IgD-negative memory B cell (primary cell): ENCODE results near the gene TMEM243. TPM values are rescaled to one million over a fixed set of nuclear protein-coding genes. Genes with fewer than 3 reads are reported as not detected.
A peak's percentile ranks its signal among the peaks of the same experiment; 100 is the strongest.
"Not testable (repeated sequence)": the region's sequence is repeated elsewhere in the genome, so short reads cannot be mapped to it uniquely, and the experiment has no call there.

Source experiments
- H3K27ac Mint-ChIP-seq, 3 donors: one replicate each; pipeline ENCODE4 v1.8.0; 2020 to 2022; ENCODE audit warnings: mild to moderate bottlenecking in 3 of 3, mixed read lengths in 3 of 3, moderate library complexity in 1 of 3
- H3K27me3 Mint-ChIP-seq: one replicate; pipeline ENCODE4 v1.8.0; 2021; ENCODE audit warnings: mixed read lengths
- H3K36me3 Mint-ChIP-seq: one replicate; pipeline ENCODE4 v1.8.0; 2020; ENCODE audit warnings: mild to moderate bottlenecking, mixed read lengths
- H3K4me1 Mint-ChIP-seq, 3 donors: one replicate each; pipeline ENCODE4 v1.8.0; 2020 to 2022; ENCODE audit warnings: mixed read lengths in 3 of 3, mild to moderate bottlenecking in 1 of 3
- H3K4me3 Mint-ChIP-seq, 4 donors: one replicate each; pipeline ENCODE4 v1.8.0; 2020 to 2022; ENCODE audit warnings: mild to moderate bottlenecking in 4 of 4, mixed read lengths in 4 of 4, moderate library complexity in 3 of 4
- H3K9me3 Mint-ChIP-seq, 3 donors: one replicate each; pipeline ENCODE4 v1.8.0; 2020 to 2021; ENCODE audit warnings: mixed read lengths in 3 of 3, mild to moderate bottlenecking in 1 of 3
- polyA plus RNA-seq: library from polyadenylated mRNA; unstranded; fragments of 300-500 nt; fragmentation: Illumina TruSeq; gene quantifications from one replicate; pipeline ENCODE4 v1.2.3, GENCODE V29; 2021

The TMEM243 gene
- polyA plus RNA-seq, 1 donor from 2014 or later, result 125 TPM

DNA sequence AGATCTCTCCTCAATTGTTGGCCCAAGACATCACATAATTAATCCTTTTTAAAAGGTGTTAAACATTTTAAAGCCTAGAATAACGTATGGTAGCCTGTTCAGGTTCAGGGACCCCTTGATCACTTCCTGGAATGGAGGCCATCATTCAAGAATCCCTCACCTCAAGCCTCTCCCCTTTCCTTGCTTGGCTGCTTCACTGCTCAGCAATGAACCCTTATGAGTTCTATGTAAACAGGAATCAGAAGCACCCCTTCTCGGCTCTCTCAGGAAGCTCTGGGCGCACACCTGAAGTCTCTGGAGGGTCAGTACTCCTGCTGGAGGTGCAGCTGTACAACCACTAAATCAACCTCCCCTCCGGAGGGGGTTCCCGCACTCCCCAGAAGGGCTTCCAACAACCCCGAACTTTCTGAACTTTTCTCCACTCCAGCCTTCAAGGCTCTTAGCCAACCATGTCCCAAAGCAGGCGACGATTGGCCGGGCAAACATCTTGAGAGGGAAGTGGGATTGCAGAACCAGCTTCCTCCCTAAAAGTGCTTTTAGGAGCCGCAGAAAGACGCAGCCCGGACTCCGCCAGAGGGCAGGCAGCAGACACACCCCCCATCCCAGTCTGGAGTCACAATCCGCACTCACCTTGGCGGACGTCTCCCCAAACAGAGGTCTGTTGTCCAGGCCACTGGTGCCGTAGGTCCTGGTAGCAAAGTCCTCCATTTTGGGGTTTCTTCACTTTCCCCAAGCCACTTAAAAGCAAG, 562 bp downstream of the TMEM243 start:
- Mint-ChIP-seq H3K9me3 (no peaks in the 10 kb centered on the region), H3K27me3 (no peaks in the 10 kb centered on the region), H3K4me1 (peaks cover 23 to 39% (median 31%) of the 10 kb centered on the region in 3 donors), H3K36me3 (peaks cover 3% of the 10 kb centered on the region), H3K4me3 (peak overlapping the region; percentile 99 to 100 (median 99)), H3K27ac (peak overlapping the region; percentile 85 to 100 (median 99))

DNA sequence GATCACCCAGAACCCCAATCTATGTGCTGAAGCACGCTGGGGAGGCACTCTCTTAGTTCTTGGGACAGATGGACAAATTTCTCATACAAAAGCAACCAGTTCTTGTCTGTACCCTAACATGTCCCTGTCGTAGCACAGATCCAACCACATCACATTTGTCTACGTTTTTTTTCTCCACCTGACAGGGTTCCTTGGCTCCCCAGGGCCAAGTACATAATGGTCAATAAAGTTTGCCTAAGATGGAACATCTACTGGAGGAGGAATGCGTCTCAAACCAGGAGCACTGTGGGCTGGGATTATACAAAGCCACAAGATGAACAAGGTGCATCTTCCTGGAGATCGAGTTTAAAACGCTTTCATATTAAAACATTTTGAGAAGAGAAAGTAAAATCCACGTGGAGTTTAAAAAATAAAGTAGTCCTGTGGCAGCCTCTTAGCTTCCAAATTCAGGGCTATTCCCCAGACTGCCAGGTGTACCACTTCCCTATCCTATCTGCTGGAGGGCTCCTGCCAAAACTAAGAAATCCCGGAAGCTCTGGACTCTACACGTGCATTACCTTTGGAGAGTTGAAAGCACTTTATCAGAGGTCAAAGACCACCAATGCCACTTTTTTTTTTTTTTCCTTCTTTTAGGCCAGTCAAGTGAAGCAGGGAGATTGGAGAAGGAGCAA, 1.4 kb downstream of the TMEM243 start:
- Mint-ChIP-seq H3K27ac (peak overlapping the region; percentile 85 to 100 (median 99)), H3K27me3 (no peaks in the 10 kb centered on the region), H3K36me3 (peaks cover 3% of the 10 kb centered on the region), H3K9me3 (no peaks in the 10 kb centered on the region), H3K4me3 (peak overlapping the region; percentile 99 to 100 (median 99)), H3K4me1 (peaks cover 30 to 48% (median 39%) of the 10 kb centered on the region in 3 donors)

DNA sequence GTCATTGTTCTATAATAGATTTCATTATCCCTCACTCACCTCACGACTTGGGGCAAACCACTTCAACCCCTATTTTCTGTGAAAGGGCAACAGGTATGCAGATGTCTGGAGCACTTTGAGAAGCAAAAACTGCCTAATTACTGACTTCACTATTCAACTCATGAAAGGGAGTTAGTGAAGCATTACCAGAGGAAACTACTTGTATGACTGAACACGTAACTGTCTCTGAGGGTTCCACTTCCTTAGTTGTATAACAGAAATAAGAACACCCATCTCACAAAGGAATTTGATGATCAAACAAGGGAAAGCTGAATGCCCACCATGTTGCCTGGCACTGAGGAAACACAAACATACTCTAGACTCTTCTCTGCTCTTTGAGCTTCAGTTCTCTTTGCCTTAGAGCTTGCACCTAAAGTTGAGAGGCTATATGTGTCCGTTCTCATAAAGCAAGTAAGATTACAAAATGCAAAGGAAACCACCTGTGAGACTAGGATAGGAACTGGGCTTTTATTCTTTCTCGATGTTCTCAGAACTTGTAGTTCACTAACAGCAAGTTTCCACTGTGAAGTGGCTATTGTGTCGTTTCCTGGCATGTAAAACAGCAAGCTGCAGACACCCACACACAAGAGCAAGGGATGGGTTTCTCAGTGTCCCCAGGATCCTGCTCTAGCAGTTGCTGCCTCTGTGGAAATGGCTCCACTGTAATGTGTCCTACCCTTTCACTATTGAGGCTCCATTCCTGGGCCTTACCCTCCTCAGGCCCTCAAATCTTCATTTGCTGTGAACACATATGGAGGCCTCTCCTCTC, 2.6 kb downstream of the TMEM243 start:
- Mint-ChIP-seq H3K4me1 (peaks cover 42 to 60% (median 52%) of the 10 kb centered on the region in 3 donors), H3K4me3 (peak overlapping the region; percentile 79 to 99 (median 99)), H3K9me3 (no peaks in the 10 kb centered on the region), H3K36me3 (peaks cover 3% of the 10 kb centered on the region), H3K27ac (peak overlapping the region; percentile 85 to 100 (median 99)), H3K27me3 (peaks cover 1% of the 10 kb centered on the region)

DNA sequence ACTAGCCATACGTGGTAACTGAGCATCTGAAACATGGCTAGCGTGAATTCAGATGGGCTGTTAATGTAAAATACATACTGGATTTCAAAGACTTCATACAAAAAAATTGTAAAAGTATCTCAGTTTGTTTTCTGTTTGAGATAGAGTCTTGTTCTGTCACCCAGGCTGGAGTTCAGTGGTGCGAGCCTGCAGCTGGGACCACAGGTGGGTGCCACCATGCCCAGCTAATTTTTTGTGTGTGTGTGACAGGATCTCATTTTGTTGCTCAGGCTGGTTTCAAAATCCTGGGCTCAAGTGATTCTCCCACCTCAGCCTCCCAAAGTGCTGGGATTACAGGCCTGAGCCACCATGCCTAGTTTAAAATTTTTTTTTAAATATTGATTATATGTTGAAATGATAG, 4.5 kb downstream of the TMEM243 start:
- H3K4me3 Mint-ChIP-seq, result peak overlapping the region in 2 of 4 donors; percentile 18 to 68
- peaks cover 2% of the 10 kb centered on the region for H3K27me3 Mint-ChIP-seq
- peak overlapping the region in 2 of 3 donors; percentile 49 to 85 for H3K27ac Mint-ChIP-seq
- peaks cover 3% of the 10 kb centered on the region for H3K36me3 Mint-ChIP-seq
- H3K4me1 Mint-ChIP-seq, result peaks cover 46 to 65% (median 59%) of the 10 kb centered on the region in 3 donors
- H3K9me3 Mint-ChIP-seq, result no peaks in the 10 kb centered on the region

DNA sequence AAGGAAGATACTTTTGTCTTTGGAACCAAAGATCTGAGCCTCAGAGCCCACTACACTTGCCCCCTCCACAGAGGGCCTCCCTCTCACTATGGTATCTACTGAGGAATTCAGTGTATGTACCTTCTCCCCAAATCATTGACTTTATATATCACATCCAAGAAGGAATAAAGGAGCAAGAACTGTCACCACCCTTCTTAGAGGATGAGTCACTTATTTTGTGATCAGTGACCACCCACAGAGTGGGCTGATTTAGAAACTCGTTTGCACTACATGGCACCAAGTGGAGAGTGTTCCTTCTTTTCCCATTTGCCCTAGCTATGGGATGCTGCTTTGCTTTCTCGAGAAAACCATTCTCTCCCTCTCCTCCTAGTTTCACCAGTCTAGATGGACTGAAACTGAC, 5.7 kb downstream of the TMEM243 start:
- Mint-ChIP-seq H3K27me3 (peaks cover 3% of the 10 kb centered on the region), H3K4me1 (peaks cover 44 to 74% (median 65%) of the 10 kb centered on the region in 3 donors), H3K4me3 (peak overlapping the region; percentile 60 to 86 (median 70)), H3K9me3 (no peaks in the 10 kb centered on the region), H3K36me3 (peaks cover 2% of the 10 kb centered on the region), H3K27ac (peak overlapping the region; percentile 49 to 71 (median 50))

DNA sequence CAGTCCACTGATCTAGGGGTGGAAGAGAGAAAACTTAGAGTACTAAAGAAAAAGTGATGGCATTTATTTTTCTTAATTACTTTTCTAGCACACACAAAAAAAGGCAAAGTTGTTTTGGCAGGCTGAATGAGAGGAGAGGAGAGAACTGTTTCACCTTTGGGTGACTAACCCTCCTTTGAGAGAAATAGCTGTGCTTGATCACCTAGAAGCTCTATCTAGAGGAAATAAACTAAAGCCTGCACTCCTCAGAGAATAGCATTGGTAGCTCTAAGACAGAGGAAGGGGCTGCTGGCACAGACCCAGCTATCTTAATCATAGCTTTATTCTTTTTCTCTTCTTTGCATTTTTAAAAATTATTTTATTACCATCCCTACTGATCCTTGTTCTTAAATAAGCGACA, 6.3 kb downstream of the TMEM243 start:
- H3K36me3 Mint-ChIP-seq, result no peaks in the 10 kb centered on the region

DNA sequence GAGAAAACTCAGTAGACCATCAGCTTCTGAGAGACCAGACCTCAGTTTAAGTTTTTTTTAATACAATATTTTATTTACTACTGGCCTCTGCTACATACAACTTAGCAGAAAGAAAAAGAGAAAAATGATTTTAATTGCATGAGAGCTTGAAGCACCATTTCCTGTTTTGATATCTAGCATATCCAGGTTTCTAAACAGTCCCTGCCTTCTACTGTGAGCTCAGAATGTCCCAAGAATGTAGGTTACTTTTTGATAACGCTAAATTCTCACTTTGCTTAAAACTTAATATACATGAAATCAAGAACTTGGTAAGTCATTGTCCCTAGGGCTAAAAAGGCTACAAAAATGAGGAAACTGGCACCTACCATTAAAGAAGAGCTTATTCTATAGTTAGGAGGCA, 7.0 kb downstream of the TMEM243 start:
- H3K4me1 Mint-ChIP-seq, result peaks cover 54 to 78% (median 66%) of the 10 kb centered on the region in 3 donors
- peak overlapping the region; percentile 44 to 82 (median 74) for H3K4me3 Mint-ChIP-seq
- peak overlapping the region; percentile 65 to 93 (median 71) for H3K27ac Mint-ChIP-seq
- H3K36me3 Mint-ChIP-seq, result peaks cover 4% of the 10 kb centered on the region
- H3K27me3 Mint-ChIP-seq, result peaks cover 3% of the 10 kb centered on the region
- no peaks in the 10 kb centered on the region for H3K9me3 Mint-ChIP-seq

More for the DNA sequence above, 6.3 kb downstream of the TMEM243 start:
- Mint-ChIP-seq H3K4me1 (peaks cover 47 to 77% (median 68%) of the 10 kb centered on the region in 3 donors), H3K9me3 (no peaks in the 10 kb centered on the region), H3K27ac (peak overlapping the region in 1 of 3 donors; percentile 71), H3K27me3 (peaks cover 3% of the 10 kb centered on the region), H3K4me3 (peak overlapping the region in 3 of 4 donors; percentile 66 to 82 (median 81))

DNA sequence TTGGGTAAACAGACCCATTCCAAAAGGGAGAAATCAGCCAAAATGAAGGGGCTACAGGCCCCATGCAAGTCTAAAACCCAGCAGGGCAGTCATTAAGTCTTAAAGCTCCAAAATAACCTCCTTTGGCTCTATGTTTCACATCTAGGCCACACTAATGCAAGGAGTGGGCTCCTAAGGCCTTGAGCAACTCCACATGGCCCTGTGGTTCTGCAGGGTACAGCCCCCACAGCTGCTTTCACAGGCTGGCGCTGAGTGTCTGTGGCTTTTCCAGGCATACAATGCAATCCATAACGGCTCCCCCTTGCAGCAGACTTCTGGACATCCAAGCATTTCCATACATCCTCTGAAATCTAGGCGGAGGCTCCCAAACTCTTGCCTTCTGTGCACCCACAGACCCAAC, 9.0 kb downstream of the TMEM243 start:
- H3K4me1 Mint-ChIP-seq, result peaks cover 54 to 70% (median 57%) of the 10 kb centered on the region in 3 donors
- H3K9me3 Mint-ChIP-seq, result peaks cover 0 to 6% (median 6%) of the 10 kb centered on the region in 3 donors
- peak overlapping the region in 1 of 4 donors; percentile 19 for H3K4me3 Mint-ChIP-seq
- peak overlapping the region in 1 of 3 donors; percentile 59 for H3K27ac Mint-ChIP-seq
- peaks cover 3% of the 10 kb centered on the region for H3K27me3 Mint-ChIP-seq
- peaks cover 13% of the 10 kb centered on the region for H3K36me3 Mint-ChIP-seq

DNA sequence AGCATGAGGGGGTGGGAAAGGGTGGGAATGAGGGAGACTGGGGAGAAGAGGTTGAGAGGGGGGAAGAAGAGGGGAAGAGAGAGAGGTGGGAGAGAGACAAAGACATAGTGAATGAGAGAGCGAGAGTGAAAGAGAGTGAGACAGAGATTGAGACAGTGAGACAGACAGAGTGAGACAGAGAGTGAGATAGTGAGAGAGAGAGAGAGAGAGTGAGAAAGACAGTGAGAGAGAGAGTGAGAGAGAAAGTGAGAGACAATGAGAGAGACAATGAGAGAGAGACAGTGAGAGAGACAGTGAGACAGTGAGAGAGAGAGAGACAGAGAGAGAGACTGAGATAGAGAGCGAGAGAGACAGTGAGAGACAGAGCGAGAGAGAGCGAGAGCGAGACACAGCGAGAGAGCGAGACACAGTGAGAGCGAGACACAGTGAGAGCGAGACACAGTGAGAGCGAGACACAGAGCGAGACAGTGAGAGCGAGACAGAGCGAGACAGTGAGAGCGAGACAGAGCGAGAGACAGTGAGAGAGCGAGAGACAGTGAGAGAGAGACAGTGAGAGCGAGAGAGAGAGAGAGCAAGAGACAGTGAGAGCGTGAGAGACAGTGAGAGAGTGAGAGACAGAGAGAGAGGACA, 10.1 kb downstream of the TMEM243 start:
- peaks cover 17% of the 10 kb centered on the region for H3K36me3 Mint-ChIP-seq
- H3K4me3 Mint-ChIP-seq, result peak overlapping the region in 2 of 4 donors; percentile 70
- peaks cover 49 to 63% (median 57%) of the 10 kb centered on the region in 3 donors for H3K4me1 Mint-ChIP-seq
- peaks cover 0 to 10% (median 8%) of the 10 kb centered on the region in 3 donors for H3K9me3 Mint-ChIP-seq
- H3K27ac Mint-ChIP-seq, result peak overlapping the region in 2 of 3 donors; percentile 13 to 89
- H3K27me3 Mint-ChIP-seq, result peaks cover 3% of the 10 kb centered on the region

DNA sequence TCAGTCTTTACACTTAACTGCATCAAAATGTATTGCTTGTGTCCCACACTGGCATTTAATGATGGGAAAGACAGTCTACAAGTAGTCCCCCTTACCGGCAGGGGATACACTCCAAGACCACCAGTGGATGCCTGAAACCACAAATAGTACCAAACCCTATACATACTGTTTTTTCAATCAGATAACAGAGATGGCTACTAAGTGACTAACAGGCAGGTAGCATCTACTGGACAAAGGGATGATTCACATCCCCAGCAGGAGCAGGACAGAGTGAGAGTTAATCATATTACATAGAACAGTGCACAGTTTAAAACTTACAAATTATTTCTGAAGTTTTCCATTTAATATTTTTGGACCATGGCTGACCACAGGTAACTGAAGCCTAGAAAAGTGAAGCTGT, 13.2 kb downstream of the TMEM243 start:
- Mint-ChIP-seq H3K27me3 (peaks cover 1% of the 10 kb centered on the region), H3K4me1 (peaks cover 39 to 54% (median 46%) of the 10 kb centered on the region in 3 donors), H3K4me3 (peak overlapping the region in 2 of 4 donors; percentile 7 to 23), H3K36me3 (peaks cover 22% of the 10 kb centered on the region), H3K9me3 (peaks cover 0 to 19% (median 10%) of the 10 kb centered on the region in 3 donors), H3K27ac (peak overlapping the region in 1 of 3 donors; percentile 46)

DNA sequence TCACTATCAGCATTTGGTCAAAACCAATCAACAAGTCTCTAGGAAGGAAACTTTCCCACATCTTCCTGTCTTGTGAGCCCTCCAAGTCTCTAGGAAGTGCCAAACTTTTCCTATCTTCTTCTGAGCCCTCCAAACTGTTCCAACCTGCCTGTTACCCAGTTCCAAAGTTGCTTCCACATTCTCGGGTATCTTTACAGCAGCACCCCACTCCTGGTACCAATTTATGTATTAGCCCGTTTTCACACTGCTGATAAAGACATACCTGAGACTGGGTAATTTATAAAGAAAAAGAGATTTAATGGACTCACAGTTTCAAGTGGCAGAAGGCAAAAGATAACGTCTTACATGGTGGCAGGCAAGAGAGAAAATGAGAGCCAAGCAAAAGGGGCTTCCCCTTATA, 13.8 kb downstream of the TMEM243 start:
- Mint-ChIP-seq H3K9me3 (peaks cover 0 to 19% (median 10%) of the 10 kb centered on the region in 3 donors), H3K4me3 (peak overlapping the region in 2 of 4 donors; percentile 28 to 34), H3K4me1 (peaks cover 45 to 54% (median 50%) of the 10 kb centered on the region in 3 donors), H3K36me3 (peaks cover 22% of the 10 kb centered on the region), H3K27ac (peak overlapping the region; percentile 29 to 71 (median 64))
- not testable (repeated sequence) for H3K27me3 Mint-ChIP-seq

DNA sequence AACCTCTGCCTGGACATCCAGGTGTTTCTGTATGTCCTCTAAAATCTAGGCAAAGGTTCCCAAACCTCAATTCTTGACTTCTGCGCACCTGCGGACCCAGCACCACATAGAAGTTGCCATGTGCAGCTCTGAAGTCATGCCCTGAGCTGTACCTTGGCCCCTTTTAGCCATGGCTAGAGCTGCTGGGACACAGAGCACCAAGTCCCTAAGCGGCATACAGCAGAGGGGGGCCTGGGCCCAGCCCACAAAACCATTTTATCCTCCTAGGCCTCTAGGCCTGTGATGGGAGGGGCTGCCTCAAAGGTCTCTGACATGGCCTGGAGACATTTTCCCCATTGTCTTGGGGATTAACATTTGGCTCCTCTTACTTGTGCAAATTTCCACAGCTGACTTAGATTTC, 14.6 kb downstream of the TMEM243 start:
- Mint-ChIP-seq H3K27me3 (no peaks in the 10 kb centered on the region), H3K27ac (peak overlapping the region; percentile 29 to 71 (median 64)), H3K4me1 (peaks cover 48 to 57% (median 54%) of the 10 kb centered on the region in 3 donors), H3K4me3 (no peak overlapping the region), H3K9me3 (peaks cover 0 to 19% (median 10%) of the 10 kb centered on the region in 3 donors), H3K36me3 (peaks cover 22% of the 10 kb centered on the region)

DNA sequence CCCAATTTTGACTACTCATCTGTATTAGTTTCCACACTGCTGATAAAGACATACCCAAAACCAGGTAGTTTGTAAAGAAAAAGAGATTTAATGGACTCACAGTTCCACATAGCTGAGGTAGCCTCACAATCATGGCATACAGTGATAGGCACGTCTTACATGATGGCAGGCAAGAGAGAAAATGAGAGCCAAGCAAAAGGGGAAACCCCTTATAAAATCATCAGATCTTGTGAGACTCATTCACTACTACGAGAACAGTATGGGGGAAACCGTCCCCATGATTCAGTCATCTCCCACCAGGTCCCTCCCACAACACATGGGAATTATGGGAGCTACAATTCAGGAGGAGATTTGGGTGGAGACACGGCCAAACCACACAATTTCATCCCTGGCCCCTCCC, 15.6 kb downstream of the TMEM243 start:
- Mint-ChIP-seq H3K9me3 (peaks cover 0 to 19% (median 10%) of the 10 kb centered on the region in 3 donors), H3K27ac (peak overlapping the region in 2 of 3 donors; percentile 10 to 81), H3K36me3 (peaks cover 22% of the 10 kb centered on the region), H3K4me1 (peaks cover 51 to 62% (median 58%) of the 10 kb centered on the region in 3 donors)
- H3K27me3 Mint-ChIP-seq, H3K4me3 Mint-ChIP-seq: not testable (repeated sequence)

DNA sequence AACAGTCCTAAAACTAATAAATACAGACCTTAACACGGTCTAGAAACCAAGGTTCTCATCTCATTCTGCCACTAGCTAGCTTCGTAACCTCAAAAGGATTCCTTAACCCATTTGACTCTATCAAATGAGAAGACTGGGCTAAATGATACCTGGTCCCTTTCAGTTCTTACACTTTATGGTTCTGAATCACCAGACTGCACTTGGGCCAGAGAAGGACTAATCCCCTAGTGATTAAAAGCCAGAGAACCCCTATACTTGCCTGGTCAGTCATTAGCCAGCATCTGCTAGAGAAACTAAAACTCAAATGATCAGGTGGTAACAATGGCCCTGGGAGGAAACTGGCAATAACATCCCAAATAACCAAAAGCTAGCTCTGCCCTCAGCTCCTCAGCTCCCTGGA, 16.8 kb downstream of the TMEM243 start:
- H3K4me1 Mint-ChIP-seq, result peaks cover 47 to 57% (median 53%) of the 10 kb centered on the region in 3 donors
- peaks cover 19% of the 10 kb centered on the region for H3K36me3 Mint-ChIP-seq
- peak overlapping the region in 1 of 4 donors; percentile 70 for H3K4me3 Mint-ChIP-seq
- peak overlapping the region; percentile 46 to 85 (median 57) for H3K27ac Mint-ChIP-seq
- H3K9me3 Mint-ChIP-seq, result peaks cover 0 to 19% (median 10%) of the 10 kb centered on the region in 3 donors
- H3K27me3 Mint-ChIP-seq, result no peaks in the 10 kb centered on the region
